ENCODE data around the gene ZNF516.
"Not testable (repeated sequence)": the region's sequence is repeated elsewhere in the genome, so short reads cannot be mapped to it uniquely, and the experiment has no call there.

Gene ZNF516

GRCh38 chr18:76490670-76491472 is 4.2 kb downstream of the ZNF516 start:
- no peak for DNase-seq (ENCODE audit: low read depth)

GRCh38 chr18:76490033-76490432 is 5.0 kb downstream of the ZNF516 start:
- DNase-seq (ENCODE audit: low read depth), result no peak

- DNase-seq (ENCODE audit: low read depth), result no peak
These were observed 6.0 kb downstream of the ZNF516 start for GRCh38 chr18:76489081-76489480.

- no peak for DNase-seq (ENCODE audit: low read depth)
These were observed 6.9 kb downstream of the ZNF516 start for GRCh38 chr18:76488190-76488589.

- DNase-seq (ENCODE audit: low read depth), result no peak
These were observed 7.3 kb downstream of the ZNF516 start for GRCh38 chr18:76487782-76488181.

GRCh38 chr18:76487070-76487469 is 8.0 kb downstream of the ZNF516 start:
- DNase-seq (ENCODE audit: low read depth), result no peak

- DNase-seq (ENCODE audit: low read depth), result no peak
These were observed 8.5 kb downstream of the ZNF516 start for GRCh38 chr18:76486574-76486973.

- DNase-seq (ENCODE audit: low read depth), result no peak
These were observed 9.0 kb downstream of the ZNF516 start for GRCh38 chr18:76486038-76486437.

GRCh38 chr18:76484749-76485387 is 10.2 kb downstream of the ZNF516 start:
- no peak for DNase-seq (ENCODE audit: low read depth)

GRCh38 chr18:76483780-76484179 is 11.3 kb downstream of the ZNF516 start:
- no peak for DNase-seq (ENCODE audit: low read depth)

GRCh38 chr18:76482971-76483691 is 11.9 kb downstream of the ZNF516 start:
- no peak for DNase-seq (ENCODE audit: low read depth)

- DNase-seq (ENCODE audit: low read depth), result no peak
These were observed 12.8 kb downstream of the ZNF516 start for GRCh38 chr18:76482267-76482666.

- no peak for DNase-seq (ENCODE audit: low read depth)
These were observed 14.1 kb downstream of the ZNF516 start for GRCh38 chr18:76480913-76481312.

GRCh38 chr18:76479351-76480238 is 15.4 kb downstream of the ZNF516 start:
- no peak for DNase-seq (ENCODE audit: low read depth)

GRCh38 chr18:76476665-76477561 is 18.1 kb downstream of the ZNF516 start:
- no peak for DNase-seq (ENCODE audit: low read depth)

- DNase-seq (ENCODE audit: low read depth), result no peak
These were observed 19.4 kb downstream of the ZNF516 start for GRCh38 chr18:76475450-76476194.

GRCh38 chr18:76474824-76475223 is 20.2 kb downstream of the ZNF516 start:
- no peak for DNase-seq (ENCODE audit: low read depth)

- not testable (repeated sequence) for DNase-seq (ENCODE audit: low read depth)
These were observed 21.5 kb downstream of the ZNF516 start for GRCh38 chr18:76473521-76473920.

GRCh38 chr18:76472829-76473228 is 22.2 kb downstream of the ZNF516 start:
- DNase-seq (ENCODE audit: low read depth), result no peak

- no peak for DNase-seq (ENCODE audit: low read depth)
These were observed 23.4 kb downstream of the ZNF516 start for GRCh38 chr18:76471593-76471992.

Measured in activated gamma-delta T cell treated with anti-CD3 and anti-CD28 coated beads, Interleukin-2, amount 50 U/mL, for 16 hours (primary cell).